Stomach (tissue), 9 donors: ENCODE data around the gene TCEA2. TPM values are rescaled to one million over a fixed set of nuclear protein-coding genes. Genes with fewer than 3 reads are reported as not detected.

ENCODE experiments used
- DNase-seq, 2 donors: peaks; one replicate each; pipeline versions ENCODE4 v3.0.0 to v3.0.0-alpha.2; 2013 to 2019
- H3K27ac ChIP-seq, 5 donors: fragments of 200-600 bp in 4 of 5; sonication (generic) in 4 of 5; one replicate each; pipeline ENCODE4 v1.5.1; 2013 to 2019; ENCODE audit warnings: mild to moderate bottlenecking in 1 of 5, moderate library complexity in 1 of 5
- H3K27me3 ChIP-seq, 3 donors: fragments of 200-600 bp; sonication (generic); one replicate each; pipeline ENCODE4 v1.5.1; 2017 to 2019; ENCODE audit warnings: mixed run types in 1 of 3
- H3K36me3 ChIP-seq, 4 donors: fragments of 200-600 bp; sonication (generic); 1 replicate in 3 of 4; 2 replicates in 1 of 4; pipeline ENCODE4 v1.5.1; 2016 to 2019
- H3K4me1 ChIP-seq, 4 donors: fragments of 200-600 bp; sonication (generic); one replicate each; pipeline ENCODE4 v1.5.1; 2016 to 2019
- H3K4me3 ChIP-seq, 4 donors: fragments of 200-600 bp; sonication (generic) in 3 of 4; one replicate each; pipeline ENCODE4 v1.5.1; 2016 to 2019; ENCODE audit warnings: mild to moderate bottlenecking in 1 of 4
- H3K9me3 ChIP-seq, 4 donors: fragments of 200-600 bp; sonication (generic); one replicate each; pipeline ENCODE4 v1.5.1; 2016 to 2019
- CTCF ChIP-seq, 7 experiments: fragments of 450-650 bp in 4 of 7; fragments of 200-600 bp in 3 of 7; sonication (generic) in 3 of 7; IDR thresholded peaks; one replicate each; pipeline ENCODE4 v1.5.1; 2016 to 2019; ENCODE audit warnings: antibody characterized with exemption in 7 of 7, control low read depth in 2 of 7, mild to moderate bottlenecking in 1 of 7
- EP300 ChIP-seq: sonication (generic); formaldehyde crosslinking; IDR thresholded peaks from one replicate; pipeline ENCODE4 v1.6.1; 2017; ENCODE audit warnings: antibody characterized with exemption
- POLR2A ChIP-seq, 4 donors: fragments of 450-650 bp; IDR thresholded peaks; one replicate each; pipeline ENCODE4 v1.6.1; 2016; ENCODE audit warnings: antibody characterized with exemption in 4 of 4, control low read depth in 2 of 4, mild to moderate bottlenecking in 1 of 4, moderate library complexity in 1 of 4
- POLR2AphosphoS5 ChIP-seq, 3 donors: sonication (generic); formaldehyde crosslinking; IDR thresholded peaks; one replicate each; pipeline ENCODE4 v1.6.1; 2016; ENCODE audit warnings: antibody characterized with exemption in 3 of 3
- WGBS, 5 donors: extraction: QIAGEN DNeasy Blood & Tissue Kit in 3 of 5; methylation state at CpG; one replicate each; pipeline versions ENCODE4 v1.1.5 to v1.1.7; 2013 to 2018; 5-methylcytosine and 5-hydroxymethylcytosine counted together
- intact Hi-C: fragments of 100-400 bp; cut with DNase I; formaldehyde crosslinking; loops from one replicate; pipeline ENCODE4 v1.15.1; 2023; ENCODE audit warnings: low total_unique reads
- polyA plus RNA-seq, 3 donors: library from polyadenylated mRNA; stranded (reverse); fragments of 200-250 nt; gene quantifications; one replicate each; pipeline ENCODE4 v1.2.3, GENCODE V29; 2013
- total RNA-seq, 5 donors: library from RNA; depleted of rRNA; stranded (reverse); fragments of >200 nt; gene quantifications; one replicate each; pipeline versions ENCODE4 v1.1.0 to v1.2.3, GENCODE V29; 2014 to 2016
- donor health status: healthy with polysubstance abuse.
- donor health status: Bipolar disorder and iron deficiency.
- donor health status: healthy.

Gene TCEA2
- total and polyA plus RNA-seq, 8 donors: 3.1 to 35.5 (median 26.0) TPM

- peaks cover 0 to 20% (median 19%) of the 10 kb centered on the region in 4 donors for H3K36me3 ChIP-seq
Observed at GRCh38 chr20:64038565-64039292, 24.3 kb upstream of the TCEA2 start.

GRCh38 chr20:64039293-64040160 is 23.5 kb upstream of the TCEA2 start:
- intact Hi-C loops: no loop called here
- H3K27ac ChIP-seq: peak overlapping the region in 4 of 5 donors; percentile 54 to 63 (median 59)
- H3K9me3 ChIP-seq: no peaks in the 10 kb centered on the region
- TF ChIP-seq POLR2A (IDR thresholded peaks at IDR 0.05) (no peak), EP300 (no peak), CTCF (IDR thresholded peaks at IDR 0.05) (no peak), POLR2AphosphoS5 (IDR thresholded peaks at IDR 0.05) (no peak)
- 8 to 16% (median 14%) methylated on average over 14 to 17 of the region's 17 CpGs for WGBS, 5 donors
- peaks cover 32 to 59% (median 54%) of the 10 kb centered on the region in 4 donors for H3K4me1 ChIP-seq
- H3K27me3 ChIP-seq: peaks cover 0 to 90% (median 64%) of the 10 kb centered on the region in 3 donors
- peaks cover 0 to 12% (median 12%) of the 10 kb centered on the region in 4 donors for H3K36me3 ChIP-seq
- no peak for DNase-seq
- H3K4me3 ChIP-seq: peak overlapping the region; percentile 48 to 67 (median 54)

More at GRCh38 chr20:64038565-64039292, 24.3 kb upstream of the TCEA2 start:
- 0 to 1% (median 0%) methylated on average over 3 to 91 of the region's 91 CpGs for WGBS, 5 donors
- intact Hi-C loops: no loop called here
- DNase-seq: peak; percentile 78 to 93
- Histone ChIP-seq H3K4me1 (peaks cover 32 to 60% (median 55%) of the 10 kb centered on the region in 4 donors), H3K27me3 (peaks cover 0 to 84% (median 64%) of the 10 kb centered on the region in 3 donors), H3K9me3 (no peaks in the 10 kb centered on the region), H3K4me3 (peak overlapping the region; percentile 48 to 67 (median 54)), H3K27ac (peak overlapping the region; percentile 23 to 63 (median 57))
- TF ChIP-seq POLR2AphosphoS5 (IDR thresholded peaks at IDR 0.05) (peak in 1 of 3 donors; percentile 3), EP300 (no peak), CTCF (IDR thresholded peaks at IDR 0.05) (peak in 5 of 7 experiments; percentile 44 to 79 (median 72)), POLR2A (IDR thresholded peaks at IDR 0.05) (no peak)

- H3K4me3 ChIP-seq: no peak overlapping the region
- TF ChIP-seq EP300 (no peak), CTCF (IDR thresholded peaks at IDR 0.05) (no peak), POLR2A (IDR thresholded peaks at IDR 0.05) (no peak), POLR2AphosphoS5 (IDR thresholded peaks at IDR 0.05) (no peak)
- intact Hi-C loops: no loop called here
- H3K27me3 ChIP-seq: peaks cover 3 to 99% (median 72%) of the 10 kb centered on the region in 3 donors
- H3K9me3 ChIP-seq: no peaks in the 10 kb centered on the region
- DNase-seq: no peak
- peaks cover 32 to 58% (median 53%) of the 10 kb centered on the region in 4 donors for H3K4me1 ChIP-seq
- H3K36me3 ChIP-seq: peaks cover 0 to 3% (median 3%) of the 10 kb centered on the region in 4 donors
- peak overlapping the region in 2 of 5 donors; percentile 5 to 61 for H3K27ac ChIP-seq
- 65 to 75% (median 68%) methylated on average over 9 to 12 of the region's 12 CpGs for WGBS, 5 donors
Observed at GRCh38 chr20:64040231-64041039, 22.6 kb upstream of the TCEA2 start.
